COLO668 (cell line): Measurements from ENCODE around the gene MUC5AC.
"Not testable (repeated sequence)": the region's sequence is repeated elsewhere in the genome, so short reads cannot be mapped to it uniquely, and the experiment has no call there.

Experiments used
- DNase-seq: peaks from one replicate; lab custom pipeline; 2025; ENCODE audit not compliant: unreplicated experiment; lab: John Stamatoyannopoulos, UW

MUC5AC gene, protein sequence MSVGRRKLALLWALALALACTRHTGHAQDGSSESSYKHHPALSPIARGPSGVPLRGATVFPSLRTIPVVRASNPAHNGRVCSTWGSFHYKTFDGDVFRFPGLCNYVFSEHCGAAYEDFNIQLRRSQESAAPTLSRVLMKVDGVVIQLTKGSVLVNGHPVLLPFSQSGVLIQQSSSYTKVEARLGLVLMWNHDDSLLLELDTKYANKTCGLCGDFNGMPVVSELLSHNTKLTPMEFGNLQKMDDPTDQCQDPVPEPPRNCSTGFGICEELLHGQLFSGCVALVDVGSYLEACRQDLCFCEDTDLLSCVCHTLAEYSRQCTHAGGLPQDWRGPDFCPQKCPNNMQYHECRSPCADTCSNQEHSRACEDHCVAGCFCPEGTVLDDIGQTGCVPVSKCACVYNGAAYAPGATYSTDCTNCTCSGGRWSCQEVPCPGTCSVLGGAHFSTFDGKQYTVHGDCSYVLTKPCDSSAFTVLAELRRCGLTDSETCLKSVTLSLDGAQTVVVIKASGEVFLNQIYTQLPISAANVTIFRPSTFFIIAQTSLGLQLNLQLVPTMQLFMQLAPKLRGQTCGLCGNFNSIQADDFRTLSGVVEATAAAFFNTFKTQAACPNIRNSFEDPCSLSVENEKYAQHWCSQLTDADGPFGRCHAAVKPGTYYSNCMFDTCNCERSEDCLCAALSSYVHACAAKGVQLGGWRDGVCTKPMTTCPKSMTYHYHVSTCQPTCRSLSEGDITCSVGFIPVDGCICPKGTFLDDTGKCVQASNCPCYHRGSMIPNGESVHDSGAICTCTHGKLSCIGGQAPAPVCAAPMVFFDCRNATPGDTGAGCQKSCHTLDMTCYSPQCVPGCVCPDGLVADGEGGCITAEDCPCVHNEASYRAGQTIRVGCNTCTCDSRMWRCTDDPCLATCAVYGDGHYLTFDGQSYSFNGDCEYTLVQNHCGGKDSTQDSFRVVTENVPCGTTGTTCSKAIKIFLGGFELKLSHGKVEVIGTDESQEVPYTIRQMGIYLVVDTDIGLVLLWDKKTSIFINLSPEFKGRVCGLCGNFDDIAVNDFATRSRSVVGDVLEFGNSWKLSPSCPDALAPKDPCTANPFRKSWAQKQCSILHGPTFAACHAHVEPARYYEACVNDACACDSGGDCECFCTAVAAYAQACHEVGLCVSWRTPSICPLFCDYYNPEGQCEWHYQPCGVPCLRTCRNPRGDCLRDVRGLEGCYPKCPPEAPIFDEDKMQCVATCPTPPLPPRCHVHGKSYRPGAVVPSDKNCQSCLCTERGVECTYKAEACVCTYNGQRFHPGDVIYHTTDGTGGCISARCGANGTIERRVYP (N-terminal part only)

DNA sequence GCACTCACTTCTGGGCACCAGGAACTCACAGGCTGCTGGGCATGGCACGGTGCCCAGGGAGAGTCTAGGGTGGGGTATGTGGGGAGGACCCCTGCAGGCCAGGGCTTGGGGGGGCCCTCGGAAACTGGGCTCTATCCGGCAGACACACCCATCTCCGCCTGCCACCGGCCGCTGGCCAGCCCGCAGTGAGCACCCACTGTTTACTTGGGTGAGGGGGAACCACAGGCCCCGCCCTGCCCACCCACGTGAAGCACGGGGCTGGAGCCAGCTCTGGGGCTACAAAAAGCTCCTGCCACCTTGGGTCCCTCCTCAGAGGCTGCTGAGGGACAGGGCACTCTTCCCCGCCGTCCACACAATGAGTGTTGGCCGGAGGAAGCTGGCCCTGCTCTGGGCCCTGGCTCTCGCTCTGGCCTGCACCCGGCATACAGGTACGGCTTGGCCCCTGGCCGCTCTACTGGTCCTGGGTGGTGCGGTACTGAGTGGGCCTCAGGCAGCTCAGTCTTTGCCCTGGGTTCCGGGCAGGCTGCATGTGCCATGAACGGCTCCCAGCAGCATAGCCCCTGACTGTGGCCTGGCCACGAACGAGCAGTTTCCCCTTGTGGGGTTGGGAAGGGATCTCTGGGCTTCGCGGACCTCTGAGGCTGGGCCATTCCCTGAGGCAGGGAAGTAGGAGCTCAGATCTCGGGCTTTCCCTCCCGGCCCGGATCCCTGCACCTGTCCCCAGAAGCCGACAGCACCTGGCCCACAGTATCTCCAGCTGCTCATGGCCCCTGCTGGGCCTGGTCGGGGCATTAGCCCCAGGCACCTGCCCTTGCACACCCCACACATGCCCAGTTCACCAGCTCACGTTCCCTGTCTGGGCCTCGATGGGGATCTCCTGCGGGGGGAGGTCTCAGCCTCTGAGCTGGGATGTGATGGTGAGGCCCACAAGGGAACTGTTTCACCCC is at the start of gene MUC5AC:
Gene MUC5AC (plus strand): TSS at position 309 of the 947 bp plus-strand sequence. CDS start 47 bp downstream, at position 356.
- DNase-seq, result peak; percentile 63

DNA sequence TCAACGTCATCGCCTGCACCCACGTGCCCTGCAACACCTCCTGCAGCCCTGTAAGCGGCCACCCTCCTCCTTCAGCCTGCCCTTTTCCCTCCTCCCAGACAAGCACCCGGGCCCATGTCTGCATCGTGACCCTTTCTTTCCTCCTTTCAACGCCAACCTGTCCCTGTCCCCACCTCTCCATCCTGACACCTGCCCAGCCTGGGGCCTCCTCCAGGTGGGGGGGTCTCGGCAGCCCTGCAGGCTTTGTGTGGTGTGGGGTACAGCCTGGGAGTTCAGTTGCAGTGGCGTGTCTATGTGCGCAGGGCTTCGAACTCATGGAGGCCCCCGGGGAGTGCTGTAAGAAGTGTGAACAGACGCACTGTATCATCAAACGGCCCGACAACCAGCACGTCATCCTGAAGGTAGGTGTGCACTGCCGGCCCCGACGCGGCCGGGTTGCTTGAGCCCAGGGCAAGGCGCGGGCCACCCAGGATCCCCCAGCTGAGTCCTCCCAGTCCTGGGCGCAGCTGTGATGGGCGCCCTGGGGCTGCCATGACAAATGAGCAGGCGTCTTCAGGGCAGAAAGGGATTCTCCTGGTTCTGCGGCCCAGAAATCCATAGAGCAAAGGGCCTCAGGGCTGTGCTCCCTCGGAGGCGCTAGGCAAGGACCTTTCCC is 49.4 kb upstream of the MUC5AC start:
- DNase-seq, result no peak

DNA sequence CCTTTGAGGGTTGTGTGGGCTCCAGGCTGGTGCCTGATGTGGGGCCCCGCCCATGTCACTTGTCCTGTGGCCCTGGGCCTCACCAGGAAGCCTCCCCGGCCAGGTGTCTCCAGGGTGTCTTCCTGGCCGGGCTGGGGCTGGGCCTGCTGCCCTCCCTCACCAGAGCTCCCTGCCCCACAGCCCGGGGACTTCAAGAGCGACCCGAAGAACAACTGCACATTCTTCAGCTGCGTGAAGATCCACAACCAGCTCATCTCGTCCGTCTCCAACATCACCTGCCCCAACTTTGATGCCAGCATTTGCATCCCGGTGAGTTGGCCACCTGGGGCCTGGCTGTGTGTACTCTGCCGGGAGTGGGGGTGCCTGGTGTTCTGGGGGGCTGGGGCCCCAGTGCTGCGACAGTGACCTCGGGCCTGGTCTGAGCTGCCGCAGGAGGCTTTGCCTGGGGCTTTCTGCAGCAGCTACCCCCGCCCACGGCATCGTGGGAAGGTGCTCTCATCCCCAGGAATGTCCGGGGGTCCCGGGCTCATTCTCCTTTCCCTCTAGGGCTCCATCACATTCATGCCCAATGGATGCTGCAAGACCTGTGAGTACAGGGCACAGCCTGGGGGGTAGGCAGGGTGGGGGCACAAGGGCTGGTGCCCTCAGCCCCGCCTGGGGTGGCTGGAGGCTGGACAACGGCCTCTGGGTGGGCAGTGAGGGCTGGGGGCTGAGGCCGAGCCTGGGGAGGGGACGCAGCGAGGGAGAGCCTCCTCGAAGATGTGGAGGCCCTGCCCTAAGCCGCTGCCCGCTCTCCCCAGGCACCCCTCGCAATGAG is 48.4 kb upstream of the MUC5AC start:
- DNase-seq, result no peak

DNA sequence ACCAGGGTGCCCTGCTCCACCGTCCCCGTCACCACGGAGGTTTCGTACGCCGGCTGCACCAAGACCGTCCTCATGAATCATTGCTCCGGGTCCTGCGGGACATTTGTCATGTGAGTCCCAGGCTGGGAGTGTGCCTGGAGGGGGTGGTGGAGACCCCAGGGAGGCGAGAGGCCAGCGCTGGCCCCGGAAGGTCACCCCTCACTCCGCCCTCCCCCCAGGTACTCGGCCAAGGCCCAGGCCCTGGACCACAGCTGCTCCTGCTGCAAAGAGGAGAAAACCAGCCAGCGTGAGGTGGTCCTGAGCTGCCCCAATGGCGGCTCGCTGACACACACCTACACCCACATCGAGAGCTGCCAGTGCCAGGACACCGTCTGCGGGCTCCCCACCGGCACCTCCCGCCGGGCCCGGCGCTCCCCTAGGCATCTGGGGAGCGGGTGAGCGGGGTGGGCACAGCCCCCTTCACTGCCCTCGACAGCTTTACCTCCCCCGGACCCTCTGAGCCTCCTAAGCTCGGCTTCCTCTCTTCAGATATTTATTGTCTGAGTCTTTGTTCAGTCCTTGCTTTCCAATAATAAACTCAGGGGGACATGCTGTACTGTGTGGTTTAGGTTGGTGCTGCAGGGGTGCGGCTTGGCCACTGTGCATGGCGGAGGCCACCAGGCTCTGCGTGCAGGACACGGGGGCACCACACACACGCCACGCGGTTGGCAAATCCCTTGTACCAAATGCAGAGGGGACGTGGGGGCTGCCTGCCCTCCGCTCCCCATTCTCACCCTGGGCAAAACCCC is 47.6 kb upstream of the MUC5AC start:
- no peak for DNase-seq

DNA sequence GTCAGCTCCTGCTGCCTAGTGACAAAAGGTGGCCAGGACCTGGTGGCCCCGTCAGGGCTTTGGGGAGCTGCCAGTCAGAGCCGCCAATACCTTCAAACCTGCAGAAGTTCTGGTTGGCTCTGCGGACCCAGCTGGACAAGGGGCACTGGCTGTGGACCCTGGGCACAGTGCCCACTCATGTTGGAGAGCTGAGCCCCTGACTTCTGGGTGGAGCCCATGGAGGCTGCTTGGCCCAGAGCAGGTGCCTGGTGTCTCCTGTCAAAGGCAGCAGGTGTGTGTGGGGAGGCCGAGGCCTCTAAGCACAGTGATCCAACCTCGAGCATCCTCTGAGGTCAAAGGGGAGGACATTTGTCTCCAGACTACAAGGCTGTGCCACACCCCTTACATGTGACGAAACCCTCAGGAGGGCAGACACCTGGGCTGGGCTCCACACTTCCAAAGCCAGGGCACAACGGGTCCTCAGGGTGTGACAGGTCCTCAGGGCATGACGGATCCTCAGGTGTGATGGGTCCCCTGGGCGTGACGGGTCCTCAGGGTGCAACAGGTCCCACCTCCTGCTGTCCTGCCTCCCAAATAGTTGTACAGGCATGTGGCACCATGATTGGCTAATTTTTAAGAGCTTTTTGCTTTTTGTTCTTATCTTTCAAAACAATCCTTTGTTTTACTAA is 46.1 kb upstream of the MUC5AC start:
- no peak for DNase-seq

DNA sequence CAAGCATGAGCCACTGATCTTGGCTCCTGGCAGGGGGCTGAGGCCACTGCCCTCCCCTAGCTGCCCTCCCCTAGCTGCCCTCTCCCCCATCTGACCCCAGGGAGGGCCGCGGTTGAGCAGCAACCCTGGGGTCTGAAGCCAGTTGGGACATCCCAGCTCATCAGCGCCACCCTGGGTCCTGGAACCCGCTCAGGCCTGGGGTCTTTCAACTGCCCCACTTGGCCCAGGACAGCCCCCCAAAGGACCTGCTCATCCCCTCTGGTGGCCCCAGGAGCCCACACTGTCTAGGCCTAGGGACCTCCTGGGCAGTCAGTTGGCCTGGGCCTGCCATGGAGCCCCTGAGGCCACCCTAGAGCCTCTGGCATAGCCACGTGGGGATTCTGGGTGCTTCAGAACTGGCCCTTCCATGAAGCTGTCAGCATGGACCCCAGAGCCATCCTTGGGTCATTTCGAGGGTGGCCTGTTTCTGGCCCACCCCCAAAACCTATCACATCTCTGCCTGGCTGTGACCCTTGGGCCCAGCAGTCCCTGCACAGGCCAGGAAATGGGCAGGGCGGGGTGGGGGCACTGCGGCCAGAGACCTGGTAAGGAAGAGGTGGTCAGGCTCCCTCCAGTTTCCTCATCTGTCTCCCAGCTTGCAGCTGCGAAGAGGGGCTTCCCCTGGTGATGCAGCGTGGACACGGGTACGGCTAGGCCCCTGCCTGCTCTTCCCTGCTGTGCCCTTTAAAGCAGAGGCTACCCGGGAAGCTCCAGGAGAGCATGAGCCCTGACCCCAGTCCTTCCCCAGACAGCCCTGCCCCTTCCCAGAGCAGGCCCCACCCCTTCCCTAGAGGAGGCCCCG is 45.2 kb upstream of the MUC5AC start:
- DNase-seq, result no peak

DNA sequence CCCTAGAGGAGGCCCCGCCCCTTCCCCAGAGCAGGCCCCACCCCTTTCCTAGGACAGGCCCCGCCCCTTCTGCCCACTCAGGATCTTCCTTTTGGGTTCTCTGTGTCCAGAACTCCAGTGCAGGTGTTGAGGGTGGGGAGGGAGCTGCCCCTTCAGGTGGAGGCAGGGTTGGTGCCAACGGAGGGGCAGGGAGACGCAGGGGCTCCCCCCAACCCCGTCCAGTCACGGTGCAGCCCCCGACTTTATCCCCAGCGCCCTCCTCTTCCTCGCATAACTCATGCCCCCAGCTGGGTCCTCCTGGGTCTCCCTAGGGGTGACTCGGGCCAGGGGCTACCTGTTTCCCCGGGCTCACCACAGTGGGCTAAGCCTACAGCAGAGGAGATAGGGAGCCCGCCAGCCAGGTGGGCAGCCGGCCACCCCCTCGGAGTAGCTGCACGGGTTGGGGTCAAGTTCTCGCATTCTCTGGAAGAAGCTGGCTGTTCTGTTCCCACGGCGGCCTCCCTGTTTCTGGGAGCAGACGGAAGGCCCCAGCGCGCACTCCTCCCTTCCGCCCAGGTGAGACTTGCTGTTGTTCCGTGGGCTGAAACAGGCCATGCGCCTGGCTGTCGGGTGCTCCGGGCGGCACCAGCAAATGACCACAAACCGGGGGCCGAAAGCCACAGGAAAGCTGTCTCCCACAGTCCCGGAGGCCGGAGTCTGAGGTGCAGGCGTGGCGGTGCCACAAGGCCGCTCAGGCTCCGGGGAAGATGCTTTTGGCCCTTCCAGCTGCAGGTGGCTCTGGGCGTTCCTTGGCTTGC is 44.1 kb upstream of the MUC5AC start:
- no peak for DNase-seq

DNA sequence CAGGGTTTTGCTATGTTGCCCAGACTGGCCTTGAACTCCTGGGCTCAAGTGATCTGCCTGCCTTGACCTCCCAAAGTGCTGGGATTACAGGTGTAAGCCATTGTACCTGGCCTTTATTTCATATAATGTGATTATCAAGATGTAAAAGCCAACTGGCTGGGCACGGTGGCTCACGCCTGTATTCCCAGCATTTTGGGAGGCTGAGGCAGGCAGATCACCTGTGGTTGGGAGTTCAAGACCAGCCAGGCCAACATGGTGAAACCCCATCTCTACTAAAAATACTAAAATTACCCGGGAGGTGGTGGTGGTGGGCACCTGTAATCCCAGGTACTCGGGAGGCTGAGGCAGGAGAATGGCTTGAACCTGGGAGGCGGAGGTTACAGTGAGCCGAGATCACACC is 42.5 kb upstream of the MUC5AC start:
- not testable (repeated sequence) for DNase-seq

DNA sequence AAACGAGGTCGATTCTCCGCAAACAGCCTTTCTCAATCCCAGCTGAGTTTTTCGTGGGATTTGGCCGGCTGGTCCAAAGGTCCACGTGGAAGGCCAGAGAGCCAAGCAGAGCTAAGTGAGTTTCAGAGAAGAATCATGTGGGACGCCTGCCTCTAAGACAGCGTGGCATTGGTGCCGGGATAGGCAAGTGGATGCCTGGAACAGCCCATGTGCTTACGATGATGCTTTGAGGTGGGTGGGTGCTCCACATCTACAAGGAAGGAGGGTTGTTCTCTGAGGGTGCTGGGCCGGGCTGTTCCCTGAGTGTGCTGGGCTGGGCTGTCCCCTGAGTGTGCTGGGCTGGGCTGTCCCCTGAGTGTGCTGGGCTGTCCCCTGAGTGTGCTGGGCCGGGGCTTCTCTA is 41.6 kb upstream of the MUC5AC start:
- no peak for DNase-seq

DNA sequence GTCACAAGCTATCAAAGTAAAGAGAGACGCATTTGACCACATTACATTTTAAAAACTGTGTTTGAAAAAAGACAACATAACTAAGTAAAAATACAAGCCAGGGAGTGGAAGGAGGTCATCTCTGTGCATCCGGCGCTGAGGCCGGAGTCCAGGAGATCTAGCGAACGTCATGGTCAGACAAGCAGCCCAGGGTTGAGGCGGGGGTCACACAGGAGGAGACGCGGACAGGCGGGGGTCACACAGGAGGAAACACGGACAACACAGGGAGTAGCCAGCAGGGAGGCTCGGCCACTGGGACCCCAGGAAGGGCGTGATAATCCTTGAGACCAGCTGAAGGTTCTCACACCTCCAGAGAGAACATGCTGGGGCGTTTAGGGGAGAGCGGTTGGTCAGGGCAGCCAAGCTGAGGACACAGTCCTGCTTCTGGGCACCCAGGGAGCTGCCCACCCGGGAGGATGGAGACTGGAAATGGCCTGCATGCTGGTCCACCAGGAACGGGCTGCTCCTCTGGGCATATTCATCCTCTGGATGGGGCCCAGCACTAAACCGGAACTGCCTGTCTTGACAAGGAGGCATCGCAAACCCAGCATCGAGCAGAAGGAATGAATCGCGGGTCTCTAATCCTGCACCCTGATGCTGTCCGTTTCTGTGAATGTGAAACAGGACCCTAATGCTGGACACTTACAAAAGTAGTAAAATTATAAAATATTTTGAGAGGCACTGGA is 40.9 kb upstream of the MUC5AC start:
- DNase-seq, result no peak

DNA sequence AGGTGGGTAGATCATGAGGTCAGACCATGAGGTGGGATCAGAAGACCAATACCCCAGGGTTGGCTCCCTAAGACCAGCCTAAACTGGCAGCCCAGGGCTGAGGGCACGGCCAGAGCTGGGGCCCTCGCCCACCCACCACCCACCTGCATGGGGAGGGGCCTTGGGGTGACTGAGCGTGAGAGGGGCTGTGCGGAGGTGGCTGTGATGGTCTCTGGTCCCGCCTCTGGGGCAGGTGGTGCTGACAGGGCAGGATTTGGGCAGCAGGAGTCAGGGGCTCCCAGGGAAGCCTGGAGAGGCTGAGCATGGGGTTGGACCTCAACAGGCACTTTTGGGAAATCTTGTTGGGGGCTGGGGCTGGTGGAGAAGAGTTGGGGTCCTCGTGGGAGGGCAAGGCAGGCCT is 39.8 kb upstream of the MUC5AC start:
- DNase-seq, result no peak

DNA sequence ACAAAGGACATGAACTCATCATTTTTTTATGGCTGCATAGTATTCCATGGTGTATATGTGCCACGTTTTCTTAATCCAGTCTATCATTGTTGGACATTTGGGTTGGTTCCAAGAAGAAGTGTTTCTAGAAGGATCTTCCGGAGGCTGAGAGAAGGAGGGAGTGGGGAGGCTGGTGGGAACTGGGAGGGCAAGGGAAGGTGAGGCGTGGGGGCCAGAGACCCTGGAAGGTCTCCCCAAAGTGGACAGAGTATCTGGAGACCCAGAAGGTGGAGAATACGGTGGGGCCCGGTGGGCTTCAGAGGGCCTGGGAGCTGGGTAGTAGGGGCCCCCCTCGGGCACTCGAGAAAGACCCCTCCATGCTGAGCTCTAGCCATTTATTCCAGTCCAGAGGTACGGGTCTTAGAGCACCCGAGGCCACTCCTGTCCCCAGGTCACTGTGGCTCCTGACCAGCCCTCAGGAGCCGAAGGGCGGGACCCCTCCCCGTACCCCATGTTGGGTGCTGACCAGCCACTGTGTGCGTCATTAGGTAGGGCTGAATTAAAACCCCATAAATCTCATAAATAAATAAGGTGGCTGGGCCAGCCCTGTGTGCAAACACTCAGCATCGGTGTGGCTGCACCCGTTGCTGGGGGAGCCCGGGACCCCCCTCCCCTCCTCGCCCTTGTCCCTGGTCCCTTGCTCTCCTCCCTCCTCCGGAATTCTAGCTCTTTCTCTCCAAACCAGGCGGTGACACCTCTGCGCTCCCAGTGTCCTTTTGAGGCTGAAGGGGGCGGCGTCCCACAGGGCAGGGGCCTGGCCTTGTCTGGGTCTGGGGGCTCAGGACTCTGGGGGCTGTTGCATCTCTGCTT is 38.8 kb upstream of the MUC5AC start:
- DNase-seq, result no peak

DNA sequence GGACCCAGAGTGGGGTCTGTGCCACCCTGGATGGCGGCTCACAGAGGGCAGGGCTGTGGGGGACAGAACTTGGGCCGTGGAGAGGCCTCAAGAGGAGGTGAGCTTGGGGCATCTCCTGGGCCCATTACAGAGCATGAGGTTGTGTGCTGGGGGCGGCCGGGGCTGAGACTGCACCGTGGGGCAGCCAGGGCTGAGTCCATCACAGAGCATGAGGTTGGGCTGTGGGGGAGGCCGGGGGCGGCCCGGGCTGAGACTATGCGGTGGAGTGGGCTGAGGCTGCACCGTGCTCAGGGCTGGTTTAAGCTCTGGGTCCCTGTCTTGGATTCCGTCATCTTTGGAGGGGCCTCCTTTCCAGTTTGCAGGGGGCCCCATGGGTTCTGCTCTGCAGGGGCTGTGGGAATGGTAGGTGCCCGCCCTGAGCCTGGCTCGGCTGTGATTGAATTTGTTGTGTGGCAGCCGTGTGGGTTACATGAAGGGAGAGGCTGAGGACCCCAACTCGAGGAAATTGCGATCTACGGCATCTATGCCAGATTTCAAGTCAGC is 38.1 kb upstream of the MUC5AC start:
- no peak for DNase-seq
